GM12878 (cell line): Measurements from ENCODE around the gene CNN1. TPM values are rescaled to one million over a fixed set of nuclear protein-coding genes. Genes with fewer than 3 reads are reported as not detected.
"Not testable (repeated sequence)": the region's sequence is repeated elsewhere in the genome, so short reads cannot be mapped to it uniquely, and the experiment has no call there.

ENCODE experiments used
- ATAC-seq: fragments of 200-7000 bp; cut with Tn5 transposase; 3 replicates; pipeline ENCODE4 v1.9.1; 2020; ENCODE audit warnings: mild to moderate bottlenecking, moderate library complexity
- BruUV-seq: library from RNA; stranded (reverse); fragments of 400-500 nt; replicated peaks from 2 replicates; lab custom pipeline; 2021; lab: Mats Ljungman, UMichigan
- CTCF ChIA-PET: fragments of 300-600 bp; sonication (Branson Sonifier 250); formaldehyde crosslinking; extraction: SDS; loops from one replicate; lab custom pipeline; 2021; ENCODE audit warnings: inconsistent platforms; lab: Yijun Ruan, JAX
- POLR2A ChIA-PET: fragments of 350-600 bp; formaldehyde crosslinking; extraction: SDS; loops from one replicate; lab custom pipeline; 2021; ENCODE audit warnings: inconsistent platforms; lab: Charles Lee
- RAD21 ChIA-PET: fragments of 300-600 bp; sonication (Branson Sonifier 250); formaldehyde crosslinking; loops from one replicate; lab custom pipeline; 2023; ENCODE audit warnings: antibody characterized with exemption; ENCODE audit not compliant: unreplicated experiment; lab: Charles Lee
- SMC1A ChIA-PET: fragments of 300-600 bp; sonication (Branson Sonifier 250); formaldehyde crosslinking; loops from one replicate; lab custom pipeline; 2023; ENCODE audit not compliant: unreplicated experiment, uncharacterized antibody; lab: Charles Lee
- DNase-seq: peaks from one replicate; pipeline ENCODE4 v3.0.0-alpha.2; 2011; ENCODE audit warnings: low read depth, low spot score
- FAIRE-seq: peaks from 3 replicates; lab custom pipeline; 2011; peaks lifted over from hg19 to GRCh38; lab: Jason Lieb, UNC
- H2AFZ ChIP-seq: 2 replicates; pipeline ENCODE4 v1.6.0; 2011; ENCODE audit warnings: low read depth, low read length, control low read depth; ENCODE audit not compliant: control insufficient read depth
- H3K27ac ChIP-seq: 2 replicates; pipeline ENCODE4 v1.5.1; 2011; ENCODE audit warnings: control low read depth; ENCODE audit not compliant: control insufficient read depth, insufficient read depth
- H3K27me3 ChIP-seq, 2 experiments: replicated peaks in 1 of 2; 2 replicates each; pipeline versions ENCODE4 v1.6.0 to v1.6.1; 2011; ENCODE audit warnings: low read length in 1 of 2; ENCODE audit not compliant: control insufficient read depth in 2 of 2, insufficient read depth in 2 of 2
- H3K36me3 ChIP-seq, 2 experiments: 2 replicates each; pipeline ENCODE4 v1.5.1; 2011; ENCODE audit warnings: low read length in 1 of 2; ENCODE audit not compliant: control insufficient read depth in 2 of 2, insufficient read depth in 2 of 2
- H3K4me1 ChIP-seq: 2 replicates; pipeline ENCODE4 v1.6.1; 2011; ENCODE audit warnings: mild to moderate bottlenecking, low read length, moderate library complexity, mixed read lengths; ENCODE audit not compliant: control insufficient read depth, insufficient read depth
- H3K4me2 ChIP-seq: 2 replicates; pipeline ENCODE4 v1.6.0; 2011; ENCODE audit warnings: control low read depth; ENCODE audit not compliant: control insufficient read depth, insufficient read depth
- H3K4me3 ChIP-seq: fragments of 200-600 bp; sonication (generic); 2 replicates; pipeline ENCODE4 v1.5.1; 2016
- H3K79me2 ChIP-seq: 2 replicates; pipeline ENCODE4 v1.6.0; 2011; ENCODE audit warnings: low read length; ENCODE audit not compliant: control insufficient read depth, insufficient read depth
- H3K9ac ChIP-seq: 2 replicates; pipeline ENCODE4 v1.8.0; 2011; ENCODE audit warnings: low read length, control low read depth, mixed read lengths; ENCODE audit not compliant: control insufficient read depth, insufficient read depth
- H3K9me3 ChIP-seq: replicated peaks from 3 replicates; pipeline ENCODE4 v1.5.1; 2011; ENCODE audit warnings: mild to moderate bottlenecking, low read length; ENCODE audit not compliant: control insufficient read depth, insufficient read depth
- H4K20me1 ChIP-seq: 2 replicates; pipeline ENCODE4 v1.6.0; 2011; ENCODE audit not compliant: control insufficient read depth, insufficient read depth
- POLR2AphosphoS5 ChIP-seq: IDR thresholded peaks from 2 replicates; pipeline ENCODE4 v1.6.1; 2011; ENCODE audit warnings: mild to moderate bottlenecking, low read length, inconsistent platforms
- SPI1 ChIP-seq: IDR thresholded peaks from 2 replicates; pipeline ENCODE4 v1.6.1; 2011; ENCODE audit warnings: low read depth, mild to moderate bottlenecking, low read length, moderate library complexity, borderline replicate concordance; ENCODE audit not compliant: insufficient read depth
- STAT3 ChIP-seq: IDR thresholded peaks from 2 replicates; pipeline ENCODE4 v1.6.1; 2011; ENCODE audit warnings: low read depth, low read length, improper control_type of control experiment
- WGBS: methylation state at CpG from one replicate; pipeline ENCODE4 v1.1.6; 2016; ENCODE audit warnings: low lambda C conversion rate; ENCODE audit not compliant: insufficient replicate concordance, insufficient coverage; ENCODE audit errors: missing lambda C conversion rate; 5-methylcytosine and 5-hydroxymethylcytosine counted together
- in situ Hi-C: fragments of 300-500 bp; cut with MboI; formaldehyde crosslinking; loops from 9 replicates; pipeline ENCODE4 v1.14.3; 2018; ENCODE audit warnings: mixed read lengths
- intact Hi-C: fragments of 100-400 bp; cut with micrococcal nuclease; formaldehyde crosslinking; loops from one replicate; pipeline ENCODE4 v1.14.2; 2022; ENCODE audit not compliant: unreplicated experiment
- polyA plus RNA-seq, 11 experiments: library from polyadenylated mRNA; depleted of rRNA in 4 of 11; unstranded in 6 of 11; stranded (reverse) in 5 of 11; fragments of >200 nt; fragmentation: Nextera tagmentation in 4 of 11; fragmentation: Illumina TruSeq in 1 of 11; extraction: Ambion mirVana in 4 of 11; extraction: Trizol in 1 of 11; gene quantifications; 1 replicate in 1 of 11; 2 replicates in 10 of 11; pipeline versions ENCODE4 v1.2.1 to v1.2.3, GENCODE V29; 2011 to 2016; ENCODE audit warnings: inconsistent platforms in 2 of 11, missing spikeins in 2 of 11, low read depth in 1 of 11
- total RNA-seq, 4 experiments: library from RNA; depleted of rRNA in 3 of 4; stranded (reverse); fragments of >200 nt in 3 of 4; fragmentation: Illumina TruSeq in 1 of 4; extraction: Trizol in 1 of 4; gene quantifications; 2 replicates each; pipeline versions ENCODE4 v1.2.1 to v1.2.3, GENCODE V29; 2013 to 2021
- TF ChIP-seq, protein P1 (sequence below): IDR thresholded peaks from 2 replicates; pipeline ENCODE4 v1.6.1; 2012; ENCODE audit warnings: low read length, inconsistent platforms
- TF ChIP-seq, protein P2 (sequence below): fragments of 450-650 bp; IDR thresholded peaks from 2 replicates; pipeline ENCODE4 v1.6.1; 2017; ENCODE audit warnings: mild to moderate bottlenecking

CNN1 gene
- total and polyA plus RNA-seq, 10 of the 15 experiments (the other 5 are each of a cell fraction or from before 2014, with no cell fraction given): 0.03 to 0.58 (median 0.22) TPM; not detected in 1

DNA sequence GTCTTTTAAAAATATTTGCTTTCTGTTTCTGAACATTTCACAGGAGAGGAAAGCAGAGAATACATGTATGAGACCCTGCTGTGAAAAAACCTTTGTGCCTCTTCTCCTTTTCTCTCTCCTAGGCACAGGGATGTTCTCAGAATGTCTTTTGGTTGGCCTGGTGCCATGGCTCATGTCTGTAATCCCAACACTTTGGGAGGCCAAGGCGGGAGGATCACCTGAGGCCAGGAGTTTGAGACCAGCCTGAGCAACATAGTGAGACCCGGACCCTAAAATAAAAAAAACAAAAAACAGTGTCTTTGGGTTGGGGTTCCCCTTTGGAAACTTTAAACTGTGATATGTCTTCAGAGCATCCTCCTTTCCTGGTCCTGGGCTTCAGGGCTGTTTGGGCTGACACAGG lies 60.1 kb downstream of the CNN1 start:
- POLR2A ChIA-PET: no interaction called here
- H3K4me2 ChIP-seq: peak overlapping the region; percentile 77
- SMC1A ChIA-PET: no interaction called here
- in situ Hi-C loops: loop anchor here (25.0 kb wide), 1 partner anchor 1564 kb away; the partner anchor contains the start of genes IER2 and STX10
- H3K9ac ChIP-seq: no peak overlapping the region
- H3K27ac ChIP-seq: peak overlapping the region; percentile 24; the same call in 1 of the 2 replicates
- FAIRE-seq: no peak
- 100% methylated on average over 2 of the region's 2 CpGs for WGBS
- RAD21 ChIA-PET: interaction anchor here (1.2 kb wide), 1 partner anchor 13 kb away, joined by 3 read pairs; no protein-coding TSS in a partner anchor
- peaks cover 0 to 4% of the 10 kb centered on the region in 2 experiments; a peak in 1 of 4 replicates for H3K36me3 ChIP-seq
- BruUV-seq: no TSS peak
- intact Hi-C loops: loop anchor here (5.0 kb wide), 1 partner anchor 214 kb away; the partner anchor contains the start of gene ZNF440
- CTCF ChIA-PET: no interaction called here
- H4K20me1 ChIP-seq: no peaks in the 10 kb centered on the region
- H3K27me3 ChIP-seq: no peaks in the 10 kb centered on the region
- peaks cover 34% of the 10 kb centered on the region for H3K79me2 ChIP-seq
- H3K9me3 ChIP-seq: no peaks in the 10 kb centered on the region; the same call in none of the 3 replicates
- peak overlapping the region; percentile 83 for H3K4me3 ChIP-seq
- TF ChIP-seq POLR2AphosphoS5: 0 out of 2 replicates have a peak, but pooled peaks have one; percentile 13
- TF ChIP-seq STAT3: no peak
- TF ChIP-seq, protein P1, sequence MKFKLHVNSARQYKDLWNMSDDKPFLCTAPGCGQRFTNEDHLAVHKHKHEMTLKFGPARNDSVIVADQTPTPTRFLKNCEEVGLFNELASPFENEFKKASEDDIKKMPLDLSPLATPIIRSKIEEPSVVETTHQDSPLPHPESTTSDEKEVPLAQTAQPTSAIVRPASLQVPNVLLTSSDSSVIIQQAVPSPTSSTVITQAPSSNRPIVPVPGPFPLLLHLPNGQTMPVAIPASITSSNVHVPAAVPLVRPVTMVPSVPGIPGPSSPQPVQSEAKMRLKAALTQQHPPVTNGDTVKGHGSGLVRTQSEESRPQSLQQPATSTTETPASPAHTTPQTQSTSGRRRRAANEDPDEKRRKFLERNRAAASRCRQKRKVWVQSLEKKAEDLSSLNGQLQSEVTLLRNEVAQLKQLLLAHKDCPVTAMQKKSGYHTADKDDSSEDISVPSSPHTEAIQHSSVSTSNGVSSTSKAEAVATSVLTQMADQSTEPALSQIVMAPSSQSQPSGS: no peak
- no peak for ATAC-seq
- DNase-seq: no peak
- H3K4me1 ChIP-seq: peaks cover 14% of the 10 kb centered on the region
- no peak overlapping the region for H2AFZ ChIP-seq

DNA sequence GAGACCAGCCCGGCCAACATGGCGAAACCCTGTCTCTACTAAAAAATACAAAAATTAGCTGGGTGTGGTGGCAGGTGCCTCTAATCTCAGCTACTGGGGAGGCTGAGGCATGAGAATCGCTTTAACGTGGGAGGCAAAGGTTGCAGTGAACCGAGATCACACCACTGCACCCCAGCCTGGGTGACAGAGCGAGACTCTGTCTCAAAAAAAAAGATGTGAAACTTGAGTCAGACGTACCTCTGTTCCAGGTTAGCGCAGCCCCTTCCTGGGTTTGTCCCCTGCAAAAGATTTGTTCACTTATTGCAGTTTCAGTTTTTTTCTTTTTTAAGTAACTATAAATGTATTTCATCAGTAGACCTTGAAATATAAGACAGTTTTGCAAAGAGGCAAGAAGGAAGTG lies 61.1 kb downstream of the CNN1 start:
- H3K27me3 ChIP-seq, H3K9ac ChIP-seq, H4K20me1 ChIP-seq, DNase-seq, H2AFZ ChIP-seq, H3K9me3 ChIP-seq, FAIRE-seq, SMC1A ChIA-PET, H3K4me3 ChIP-seq, BruUV-seq: not testable (repeated sequence)
- ChIA-PET CTCF (interaction anchor here (0.7 kb wide), 1 partner anchor 102 kb away, joined by 3 read pairs; no protein-coding TSS in a partner anchor), RAD21 (interaction anchor here (1.2 kb wide), 1 partner anchor 14 kb away, joined by 3 read pairs; no protein-coding TSS in a partner anchor), POLR2A (interaction anchor here (0.7 kb wide), 1 partner anchor 1187 kb away, joined by 3 read pairs; no protein-coding TSS in a partner anchor)
- Histone ChIP-seq H3K36me3 (peaks cover 0 to 10% of the 10 kb centered on the region in 2 experiments; a peak in 1 of 4 replicates), H3K4me2 (peak overlapping the region; percentile 77), H3K27ac (peak overlapping the region; percentile 27), H3K79me2 (peaks cover 34% of the 10 kb centered on the region), H3K4me1 (peaks cover 14% of the 10 kb centered on the region)
- peak; percentile 9; the same call in 1 of the 3 replicates for ATAC-seq
- TF ChIP-seq, protein P2, sequence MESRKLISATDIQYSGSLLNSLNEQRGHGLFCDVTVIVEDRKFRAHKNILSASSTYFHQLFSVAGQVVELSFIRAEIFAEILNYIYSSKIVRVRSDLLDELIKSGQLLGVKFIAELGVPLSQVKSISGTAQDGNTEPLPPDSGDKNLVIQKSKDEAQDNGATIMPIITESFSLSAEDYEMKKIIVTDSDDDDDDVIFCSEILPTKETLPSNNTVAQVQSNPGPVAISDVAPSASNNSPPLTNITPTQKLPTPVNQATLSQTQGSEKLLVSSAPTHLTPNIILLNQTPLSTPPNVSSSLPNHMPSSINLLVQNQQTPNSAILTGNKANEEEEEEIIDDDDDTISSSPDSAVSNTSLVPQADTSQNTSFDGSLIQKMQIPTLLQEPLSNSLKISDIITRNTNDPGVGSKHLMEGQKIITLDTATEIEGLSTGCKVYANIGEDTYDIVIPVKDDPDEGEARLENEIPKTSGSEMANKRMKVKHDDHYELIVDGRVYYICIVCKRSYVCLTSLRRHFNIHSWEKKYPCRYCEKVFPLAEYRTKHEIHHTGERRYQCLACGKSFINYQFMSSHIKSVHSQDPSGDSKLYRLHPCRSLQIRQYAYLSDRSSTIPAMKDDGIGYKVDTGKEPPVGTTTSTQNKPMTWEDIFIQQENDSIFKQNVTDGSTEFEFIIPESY: 0 out of 2 replicates have a peak, but pooled peaks have one; percentile 4
- peak; percentile 7; the same call in 1 of the 2 replicates for TF ChIP-seq SPI1
- 32% methylated on average over 8 of the region's 8 CpGs for WGBS
- in situ Hi-C loops (loop anchor here (25.0 kb wide), 1 partner anchor 1563 kb away; the partner anchor contains the start of genes IER2 and STX10), intact Hi-C loops (loop anchor here (5.0 kb wide), 1 partner anchor 213 kb away; the partner anchor contains the start of gene ZNF440)
